Hematopoietic multipotent progenitor cell treated with erythropoietin and hydrocortisone succinate and interleukin-3 and kit ligand, for 17 days (in vitro differentiated cells): Measurements from ENCODE around the gene DCLK1.
"Not testable (repeated sequence)": the region's sequence is repeated elsewhere in the genome, so short reads cannot be mapped to it uniquely, and the experiment has no call there.

Experiments
- DNase-seq: peaks from one replicate; pipeline ENCODE4 v3.0.0-alpha.2; 2015; ENCODE audit warnings: low spot score

Gene DCLK1

GRCh38 chr13:36130552-36131221 is 495 bp downstream of the DCLK1 start:
- no peak for DNase-seq

GRCh38 chr13:36130193-36130551 is 1.0 kb downstream of the DCLK1 start:
- no peak for DNase-seq

- DNase-seq = no peak
These were observed 1.6 kb downstream of the DCLK1 start for GRCh38 chr13:36129539-36129938.

- DNase-seq = no peak
These were observed 4.7 kb downstream of the DCLK1 start for GRCh38 chr13:36126491-36126890.

GRCh38 chr13:36125841-36126240 is 5.3 kb downstream of the DCLK1 start:
- DNase-seq = no peak

- no peak for DNase-seq
These were observed 6.9 kb downstream of the DCLK1 start for GRCh38 chr13:36124236-36124822.

- DNase-seq = no peak
These were observed 15.9 kb downstream of the DCLK1 start for GRCh38 chr13:36115306-36115705.

- no peak for DNase-seq
These were observed 16.9 kb downstream of the DCLK1 start for GRCh38 chr13:36114233-36114632.

GRCh38 chr13:36108954-36109353 is 22.2 kb downstream of the DCLK1 start:
- DNase-seq = no peak

GRCh38 chr13:36108342-36108741 is 22.8 kb downstream of the DCLK1 start:
- no peak for DNase-seq

- no peak for DNase-seq
These were observed 23.7 kb downstream of the DCLK1 start for GRCh38 chr13:36107521-36107920.

- DNase-seq = no peak
These were observed 25.5 kb downstream of the DCLK1 start for GRCh38 chr13:36105726-36106125.

- no peak for DNase-seq
These were observed 28.5 kb downstream of the DCLK1 start for GRCh38 chr13:36102721-36103120.

- DNase-seq = not testable (repeated sequence)
These were observed 29.3 kb downstream of the DCLK1 start for GRCh38 chr13:36101907-36102306.

- DNase-seq = no peak
These were observed 30.0 kb downstream of the DCLK1 start for GRCh38 chr13:36101157-36101556.

- no peak for DNase-seq
These were observed 33.1 kb downstream of the DCLK1 start for GRCh38 chr13:36098080-36098479.

GRCh38 chr13:36096461-36097416 is 34.4 kb downstream of the DCLK1 start:
- DNase-seq = no peak

GRCh38 chr13:36094478-36094877 is 36.7 kb downstream of the DCLK1 start:
- DNase-seq = no peak

- no peak for DNase-seq
These were observed 40.6 kb downstream of the DCLK1 start for GRCh38 chr13:36090592-36090991.

- DNase-seq = no peak
These were observed 42.0 kb downstream of the DCLK1 start for GRCh38 chr13:36089130-36089647.

- DNase-seq = no peak
These were observed 42.7 kb downstream of the DCLK1 start for GRCh38 chr13:36088463-36088862.

- DNase-seq = no peak
These were observed 43.2 kb downstream of the DCLK1 start for GRCh38 chr13:36088001-36088400.

- DNase-seq = no peak
These were observed 45.1 kb downstream of the DCLK1 start for GRCh38 chr13:36086117-36086516.
